ENCODE measurements around the gene RNF4.
"Not testable (repeated sequence)": the region's sequence is repeated elsewhere in the genome, so short reads cannot be mapped to it uniquely, and the experiment has no call there.

The RNF4 gene

DNA sequence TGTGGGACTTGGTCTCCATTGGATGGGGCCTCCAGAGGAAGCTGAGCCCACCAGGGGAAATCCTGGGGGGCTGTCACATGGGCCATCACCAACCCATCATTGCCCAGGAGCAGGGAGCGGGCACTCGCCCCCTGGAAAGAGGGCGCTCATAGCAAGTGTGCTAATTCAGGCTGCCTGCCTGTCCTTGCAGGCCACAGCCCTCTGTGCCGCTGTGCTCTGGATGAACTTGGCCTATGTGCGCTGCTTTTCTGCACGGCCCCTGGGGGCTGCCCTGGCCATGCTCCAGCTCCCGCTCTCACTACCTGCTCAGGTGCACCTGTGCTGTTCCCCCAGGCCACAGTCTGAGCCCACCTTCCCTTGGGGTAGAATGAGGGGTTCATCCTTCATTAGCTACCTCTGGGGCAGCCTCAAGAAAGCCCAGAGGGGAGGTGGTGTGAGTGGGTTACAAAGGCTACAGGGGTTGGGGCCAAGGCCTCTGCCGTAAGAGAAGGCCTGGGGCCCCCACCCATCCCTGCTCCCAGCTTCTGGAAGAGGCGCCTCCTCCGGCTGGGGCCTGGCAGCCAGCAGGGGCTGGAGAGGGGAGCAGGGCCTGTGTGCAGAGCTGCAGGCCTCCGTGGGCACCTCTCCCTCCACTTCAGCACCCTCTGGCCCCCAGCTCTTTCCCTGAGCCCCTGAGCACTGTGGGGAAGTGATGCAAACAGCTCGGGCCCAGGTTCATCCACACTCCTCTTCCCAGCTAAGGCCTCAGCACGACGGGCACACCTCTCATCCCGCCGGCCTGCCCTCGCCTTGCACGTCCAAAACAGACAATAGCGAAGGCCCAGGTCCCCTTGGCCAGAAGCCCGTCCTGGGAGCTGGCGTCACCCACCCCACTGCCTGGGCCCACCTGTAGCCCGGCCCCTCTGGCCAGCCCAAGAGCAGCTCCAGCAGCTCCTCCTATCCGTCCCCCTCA, 41.2 kb upstream of the RNF4 start:
- H3K4me3 ChIP-seq (ENCODE audit: low read depth in 1 of 5, low read length in 5 of 5), result no peak overlapping the region
- H3K9me3 ChIP-seq (ENCODE audit: control insufficient read depth in 5 of 5, low read length in 5 of 5), result peaks cover 0 to 4% (median 0%) of the 10 kb centered on the region in 5 donors

DNA sequence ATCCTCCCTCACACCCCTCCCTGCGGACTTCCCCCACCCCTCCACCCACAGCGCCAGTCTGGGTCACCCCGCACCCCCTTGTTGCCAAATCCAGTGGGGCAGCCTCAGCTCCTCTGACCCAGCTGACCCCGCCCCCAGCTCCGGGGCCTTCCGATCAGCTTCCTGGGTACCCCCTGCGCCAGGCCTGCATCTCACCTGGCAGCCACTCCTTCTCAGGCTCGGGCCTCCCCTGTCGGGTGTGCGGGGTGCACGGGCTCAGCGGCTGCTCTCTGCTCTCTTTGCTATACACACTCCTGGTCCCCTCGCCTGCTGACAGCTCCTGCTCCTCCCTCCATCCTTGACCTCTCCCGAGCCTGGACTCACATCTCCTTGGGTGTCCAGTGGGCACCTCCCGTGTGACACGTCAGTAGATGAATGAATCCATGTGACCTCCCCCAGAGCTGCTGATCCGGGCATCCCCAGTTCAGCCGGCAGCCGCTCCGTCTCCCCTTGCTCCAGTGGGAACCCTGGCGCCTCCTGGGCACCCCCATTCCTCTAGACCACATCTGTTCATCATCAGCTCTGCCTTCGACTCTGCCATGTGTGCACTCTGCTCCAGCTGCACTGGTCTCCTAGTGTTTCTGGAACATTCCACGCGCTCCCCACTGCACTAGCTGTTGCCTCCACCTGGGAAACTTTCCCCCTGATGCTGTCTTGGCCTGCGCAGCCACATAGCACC, 40.3 kb upstream of the RNF4 start:
- Histone ChIP-seq H3K4me1 (ENCODE audit: control insufficient read depth in 5 of 5, insufficient read depth in 5 of 5, low read length in 5 of 5) (peaks cover 0 to 10% (median 1%) of the 10 kb centered on the region in 5 donors), H3K27ac (ENCODE audit: low read depth, low read length) (no peak overlapping the region), H3K9me3 (ENCODE audit: control insufficient read depth in 5 of 5, low read length in 5 of 5) (peaks cover 0 to 4% (median 0%) of the 10 kb centered on the region in 5 donors), H3K9ac (ENCODE audit: low read length in 5 of 5) (no peak overlapping the region), H3K4me3 (ENCODE audit: low read depth in 1 of 5, low read length in 5 of 5) (no peak overlapping the region), H3K27me3 (ENCODE audit: control insufficient read depth in 5 of 5, insufficient read depth in 4 of 5, low read length in 5 of 5) (peaks cover 0 to 3% (median 0%) of the 10 kb centered on the region in 5 donors), H3K36me3 (ENCODE audit: control insufficient read depth in 5 of 5, insufficient read depth in 5 of 5, low read length in 5 of 5) (no peaks in the 10 kb centered on the region)

More for the DNA sequence above, 41.2 kb upstream of the RNF4 start:
- Histone ChIP-seq H3K27me3 (ENCODE audit: control insufficient read depth in 5 of 5, insufficient read depth in 4 of 5, low read length in 5 of 5) (peaks cover 0 to 3% (median 0%) of the 10 kb centered on the region in 5 donors), H3K27ac (ENCODE audit: low read depth, low read length) (no peak overlapping the region), H3K4me1 (ENCODE audit: control insufficient read depth in 5 of 5, insufficient read depth in 5 of 5, low read length in 5 of 5) (peaks cover 0 to 12% (median 1%) of the 10 kb centered on the region in 5 donors), H3K9ac (ENCODE audit: low read length in 5 of 5) (no peak overlapping the region), H3K36me3 (ENCODE audit: control insufficient read depth in 5 of 5, insufficient read depth in 5 of 5, low read length in 5 of 5) (no peaks in the 10 kb centered on the region)

DNA sequence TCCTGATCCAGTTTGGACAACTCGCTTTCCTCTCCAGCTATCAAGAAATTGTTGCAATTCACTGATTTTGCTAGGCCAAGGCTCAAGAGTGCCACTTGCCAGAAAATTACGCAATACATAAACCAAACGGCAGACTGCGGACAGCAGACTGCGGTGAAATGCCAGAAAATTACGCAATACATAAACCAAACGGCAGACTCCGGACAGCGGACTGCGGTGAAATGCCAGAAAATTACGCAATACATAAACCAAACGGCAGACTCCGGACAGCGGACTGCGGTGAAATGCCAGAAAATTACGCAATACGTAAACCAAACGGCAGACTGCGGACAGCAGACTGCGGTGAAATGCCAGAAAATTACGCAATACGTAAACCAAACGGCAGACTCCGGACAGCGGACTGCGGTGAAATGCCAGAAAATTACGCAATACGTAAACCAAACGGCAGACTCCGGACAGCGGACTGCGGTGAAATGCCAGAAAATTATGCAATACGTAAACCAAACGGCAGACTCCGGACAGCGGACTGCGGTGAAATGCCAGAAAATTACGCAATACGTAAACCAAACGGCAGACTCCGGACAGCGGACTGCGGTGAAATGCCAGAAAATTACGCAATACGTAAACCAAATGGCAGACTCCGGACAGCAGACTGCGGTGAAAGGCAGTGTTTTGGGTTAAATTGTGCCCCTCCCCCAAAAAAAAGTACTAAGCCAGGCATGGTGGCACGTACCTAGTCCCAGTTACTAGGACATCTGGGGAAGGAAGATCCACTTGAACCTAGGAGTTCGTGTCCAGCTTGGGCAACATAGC, 38.8 kb upstream of the RNF4 start:
- H3K27ac ChIP-seq (ENCODE audit: low read depth, low read length); H3K9ac ChIP-seq (ENCODE audit: low read length in 5 of 5); H3K4me1 ChIP-seq (ENCODE audit: control insufficient read depth in 5 of 5, insufficient read depth in 5 of 5, low read length in 5 of 5); H3K27me3 ChIP-seq (ENCODE audit: control insufficient read depth in 5 of 5, insufficient read depth in 4 of 5, low read length in 5 of 5); H3K36me3 ChIP-seq (ENCODE audit: control insufficient read depth in 5 of 5, insufficient read depth in 5 of 5, low read length in 5 of 5); H3K9me3 ChIP-seq (ENCODE audit: control insufficient read depth in 5 of 5, low read length in 5 of 5); H3K4me3 ChIP-seq (ENCODE audit: low read depth in 1 of 5, low read length in 5 of 5): not testable (repeated sequence)

DNA sequence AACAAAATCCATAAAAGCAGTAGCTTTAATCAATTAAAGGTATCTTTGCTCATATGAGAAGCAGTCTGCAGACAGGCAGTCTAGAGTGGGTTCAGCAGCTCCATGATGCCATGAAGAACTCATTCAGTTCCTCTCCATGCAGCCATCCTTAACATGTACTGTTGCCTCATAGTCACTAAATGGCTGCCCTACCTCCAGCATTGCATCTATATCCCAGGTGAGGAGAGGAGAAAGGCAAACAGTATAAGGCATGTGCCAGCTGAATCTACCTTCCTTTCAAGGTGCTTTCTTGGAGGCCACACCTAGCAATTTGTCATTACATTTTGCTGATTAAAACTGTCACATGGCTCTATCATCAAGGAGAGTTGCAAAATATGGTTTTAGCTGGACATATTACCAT, 36.9 kb upstream of the RNF4 start:
- Histone ChIP-seq H3K4me3 (ENCODE audit: low read depth in 1 of 5, low read length in 5 of 5) (no peak overlapping the region), H3K36me3 (ENCODE audit: control insufficient read depth in 5 of 5, insufficient read depth in 5 of 5, low read length in 5 of 5) (no peaks in the 10 kb centered on the region)

DNA sequence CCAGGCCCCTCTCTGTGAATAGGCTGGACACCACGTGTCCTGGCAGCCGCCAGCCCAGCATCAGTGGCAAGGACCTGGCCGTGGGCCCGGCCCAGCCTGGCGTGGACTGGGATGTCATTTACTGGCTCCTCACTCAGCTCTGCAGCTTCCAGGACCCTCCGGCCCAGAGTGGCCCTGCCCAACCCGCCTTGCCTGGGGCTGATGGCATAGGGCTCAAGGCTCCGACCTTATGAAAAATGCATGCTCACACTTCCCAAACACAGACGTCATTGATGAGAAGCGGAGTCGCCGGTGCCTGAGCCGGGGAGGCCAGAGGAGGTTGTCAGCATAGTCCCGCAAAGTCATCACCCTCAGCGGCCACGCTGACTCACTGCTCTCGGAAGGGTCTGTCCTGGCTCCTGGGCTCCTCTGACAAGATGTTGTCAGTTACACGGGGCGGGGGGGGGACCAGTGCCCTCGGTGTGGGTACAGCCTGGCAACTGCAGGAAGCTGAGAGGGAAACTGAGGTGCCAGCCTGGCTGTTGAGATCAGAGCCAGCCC, 35.8 kb upstream of the RNF4 start:
- Histone ChIP-seq H3K27me3 (ENCODE audit: control insufficient read depth in 5 of 5, insufficient read depth in 4 of 5, low read length in 5 of 5) (peaks cover 0 to 9% (median 0%) of the 10 kb centered on the region in 5 donors), H3K36me3 (ENCODE audit: control insufficient read depth in 5 of 5, insufficient read depth in 5 of 5, low read length in 5 of 5) (no peaks in the 10 kb centered on the region), H3K9ac (ENCODE audit: low read length in 5 of 5) (no peak overlapping the region), H3K4me3 (ENCODE audit: low read depth in 1 of 5, low read length in 5 of 5) (no peak overlapping the region), H3K27ac (ENCODE audit: low read depth, low read length) (no peak overlapping the region), H3K9me3 (ENCODE audit: control insufficient read depth in 5 of 5, low read length in 5 of 5) (peaks cover 0 to 4% (median 0%) of the 10 kb centered on the region in 5 donors), H3K4me1 (ENCODE audit: control insufficient read depth in 5 of 5, insufficient read depth in 5 of 5, low read length in 5 of 5) (peaks cover 0 to 8% (median 1%) of the 10 kb centered on the region in 5 donors)

More for the DNA sequence above, 36.9 kb upstream of the RNF4 start:
- H3K27me3 ChIP-seq (ENCODE audit: control insufficient read depth in 5 of 5, insufficient read depth in 4 of 5, low read length in 5 of 5), result peaks cover 0 to 9% (median 0%) of the 10 kb centered on the region in 5 donors
- H3K9ac ChIP-seq (ENCODE audit: low read length in 5 of 5), result no peak overlapping the region
- H3K27ac ChIP-seq (ENCODE audit: low read depth, low read length), result no peak overlapping the region
- H3K4me1 ChIP-seq (ENCODE audit: control insufficient read depth in 5 of 5, insufficient read depth in 5 of 5, low read length in 5 of 5), result peaks cover 0 to 8% (median 1%) of the 10 kb centered on the region in 5 donors
- H3K9me3 ChIP-seq (ENCODE audit: control insufficient read depth in 5 of 5, low read length in 5 of 5), result peaks cover 0 to 4% (median 0%) of the 10 kb centered on the region in 5 donors

DNA sequence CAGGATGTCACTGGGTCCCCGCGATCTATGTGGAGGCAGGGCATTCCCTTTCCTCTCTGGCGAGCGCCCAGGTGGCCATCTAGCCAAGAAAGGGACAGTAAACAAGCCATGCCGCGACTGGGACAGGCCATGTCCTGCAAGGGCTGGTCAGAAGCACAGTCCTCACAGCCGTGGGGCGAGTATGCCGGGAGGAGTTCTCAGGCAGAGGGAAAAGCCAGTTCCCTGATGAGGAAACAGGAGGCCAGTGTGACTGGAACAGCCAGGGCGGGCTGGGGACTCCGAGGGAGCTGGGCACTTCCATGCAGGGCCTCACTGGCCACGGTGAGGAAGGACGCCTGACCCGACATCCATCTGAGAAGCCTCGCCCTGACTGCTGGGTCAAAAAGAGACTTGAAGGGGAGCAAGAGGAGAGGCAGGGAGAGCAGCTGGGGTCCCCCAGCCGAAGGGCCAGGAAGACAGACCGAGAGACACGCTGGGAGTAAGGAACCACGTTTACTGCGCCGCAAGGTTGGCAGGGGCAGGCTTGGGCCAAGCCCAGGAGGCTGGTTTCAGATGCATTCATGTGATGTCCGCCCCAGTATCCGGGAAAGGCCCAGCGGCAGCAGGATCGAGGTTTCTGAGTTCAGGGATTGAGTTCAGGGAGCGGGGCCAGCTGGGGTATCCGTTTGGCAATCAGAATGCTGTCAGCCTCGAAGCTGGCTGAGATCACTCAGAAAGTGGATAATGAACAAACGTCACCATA, 35.1 kb upstream of the RNF4 start:
- Histone ChIP-seq H3K36me3 (ENCODE audit: control insufficient read depth in 5 of 5, insufficient read depth in 5 of 5, low read length in 5 of 5) (no peaks in the 10 kb centered on the region), H3K4me3 (ENCODE audit: low read depth in 1 of 5, low read length in 5 of 5) (no peak overlapping the region), H3K9me3 (ENCODE audit: control insufficient read depth in 5 of 5, low read length in 5 of 5) (peaks cover 0 to 4% (median 0%) of the 10 kb centered on the region in 5 donors), H3K4me1 (ENCODE audit: control insufficient read depth in 5 of 5, insufficient read depth in 5 of 5, low read length in 5 of 5) (peaks cover 0 to 5% (median 1%) of the 10 kb centered on the region in 5 donors), H3K27ac (ENCODE audit: low read depth, low read length) (no peak overlapping the region), H3K9ac (ENCODE audit: low read length in 5 of 5) (no peak overlapping the region), H3K27me3 (ENCODE audit: control insufficient read depth in 5 of 5, insufficient read depth in 4 of 5, low read length in 5 of 5) (peaks cover 0 to 9% (median 0%) of the 10 kb centered on the region in 5 donors)

DNA sequence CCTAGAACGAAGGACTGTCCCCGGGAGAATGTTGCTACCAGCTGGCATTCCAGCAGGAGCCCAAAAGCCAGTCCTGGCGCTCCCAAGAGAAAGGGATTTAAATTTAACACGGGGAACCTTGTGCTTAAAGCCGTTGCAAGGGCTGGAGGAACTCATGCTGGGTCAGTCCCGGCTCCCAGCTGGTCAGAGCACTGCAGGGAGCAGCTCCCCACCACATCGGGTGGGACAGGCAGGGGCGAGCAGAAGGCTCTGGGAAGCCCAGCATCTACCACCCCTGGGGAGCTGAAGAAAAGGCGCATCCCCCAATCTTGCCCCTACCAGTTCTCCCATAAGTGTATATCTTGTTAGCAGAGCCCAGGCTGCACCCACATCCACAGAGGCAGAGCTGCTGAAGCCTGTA, 34.5 kb upstream of the RNF4 start:
- no peak overlapping the region for H3K4me3 ChIP-seq (ENCODE audit: low read depth in 1 of 5, low read length in 5 of 5)
- H3K36me3 ChIP-seq (ENCODE audit: control insufficient read depth in 5 of 5, insufficient read depth in 5 of 5, low read length in 5 of 5), result no peaks in the 10 kb centered on the region
- H3K27ac ChIP-seq (ENCODE audit: low read depth, low read length), result no peak overlapping the region
- peaks cover 0 to 4% (median 0%) of the 10 kb centered on the region in 5 donors for H3K9me3 ChIP-seq (ENCODE audit: control insufficient read depth in 5 of 5, low read length in 5 of 5)
- H3K27me3 ChIP-seq (ENCODE audit: control insufficient read depth in 5 of 5, insufficient read depth in 4 of 5, low read length in 5 of 5), result peaks cover 0 to 9% (median 0%) of the 10 kb centered on the region in 5 donors
- H3K4me1 ChIP-seq (ENCODE audit: control insufficient read depth in 5 of 5, insufficient read depth in 5 of 5, low read length in 5 of 5), result peaks cover 0 to 2% (median 0%) of the 10 kb centered on the region in 5 donors
- no peak overlapping the region for H3K9ac ChIP-seq (ENCODE audit: low read length in 5 of 5)

DNA sequence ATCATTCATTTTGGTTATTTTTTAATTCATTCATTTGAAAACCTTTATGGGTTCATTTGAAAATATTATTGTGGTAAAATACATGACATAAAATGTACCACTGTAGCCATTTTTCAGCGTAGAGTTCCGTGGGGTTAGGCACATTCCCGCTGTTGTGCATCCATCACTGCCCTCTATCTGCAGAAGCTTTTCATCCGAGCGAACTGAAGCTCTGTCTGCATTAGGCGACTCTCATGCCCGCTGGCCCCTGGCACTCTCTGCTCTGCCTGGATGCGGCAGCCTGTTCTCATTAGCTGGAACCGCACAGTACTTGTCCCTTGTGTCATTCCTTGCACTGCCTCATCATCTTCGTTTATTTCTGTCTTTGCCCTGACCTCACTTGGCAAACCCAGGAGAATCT, 32.6 kb upstream of the RNF4 start:
- no peaks in the 10 kb centered on the region for H3K36me3 ChIP-seq (ENCODE audit: control insufficient read depth in 5 of 5, insufficient read depth in 5 of 5, low read length in 5 of 5)
- H3K27me3 ChIP-seq (ENCODE audit: control insufficient read depth in 5 of 5, insufficient read depth in 4 of 5, low read length in 5 of 5), result peaks cover 0 to 9% (median 0%) of the 10 kb centered on the region in 5 donors
- no peak overlapping the region for H3K4me3 ChIP-seq (ENCODE audit: low read depth in 1 of 5, low read length in 5 of 5)
- H3K4me1 ChIP-seq (ENCODE audit: control insufficient read depth in 5 of 5, insufficient read depth in 5 of 5, low read length in 5 of 5), result peaks cover 0 to 2% (median 0%) of the 10 kb centered on the region in 5 donors
- H3K27ac ChIP-seq (ENCODE audit: low read depth, low read length), result no peak overlapping the region
- H3K9me3 ChIP-seq (ENCODE audit: control insufficient read depth in 5 of 5, low read length in 5 of 5), result no peaks in the 10 kb centered on the region
- H3K9ac ChIP-seq (ENCODE audit: low read length in 5 of 5), result no peak overlapping the region
